Endothelial cell of umbilical vein (primary cell): ENCODE results near the gene CCDC124. TPM values are rescaled to one million over a fixed set of nuclear protein-coding genes. Genes with fewer than 3 reads are reported as not detected.

ENCODE experiments used
- BruUV-seq: library from RNA; stranded (reverse); fragments of 400-500 nt; replicated peaks from 2 replicates; lab custom pipeline; 2021; lab: Mats Ljungman, UMichigan
- CTCF ChIA-PET: fragments of 300-600, 350-600 bp; sonication (Branson Sonifier 250); formaldehyde crosslinking; loops from one replicate; lab custom pipeline; 2021; ENCODE audit warnings: antibody characterized with exemption, inconsistent platforms; lab: Charles Lee
- POLR2A ChIA-PET: fragments of 300-600, 350-600 bp; sonication (Branson Sonifier 250); formaldehyde crosslinking; loops from one replicate; lab custom pipeline; 2021; ENCODE audit warnings: antibody characterized with exemption, inconsistent platforms; lab: Charles Lee
- DNase-seq: peaks from one replicate; pipeline ENCODE4 v3.0.0-alpha.2; 2011; ENCODE audit warnings: low read depth, low spot score
- FAIRE-seq: peaks from 2 replicates; lab custom pipeline; 2011; peaks lifted over from hg19 to GRCh38; lab: Jason Lieb, UNC
- H2AFZ ChIP-seq: 2 replicates; pipeline ENCODE4 v1.6.0; 2012; ENCODE audit warnings: low read depth, low read length, control low read depth, inconsistent platforms
- H3K27ac ChIP-seq: 2 replicates; pipeline ENCODE4 v1.5.1; 2011; ENCODE audit warnings: low read depth, mild to moderate bottlenecking, control low read depth, low read length, moderate library complexity; ENCODE audit not compliant: insufficient read depth
- H3K27me3 ChIP-seq, 2 experiments: 2 replicates each; pipeline versions ENCODE4 v1.6.0 to v1.6.1; 2011; ENCODE audit warnings: low read length in 2 of 2, mixed read lengths in 1 of 2; ENCODE audit not compliant: control insufficient read depth in 2 of 2, insufficient read depth in 2 of 2
- H3K36me3 ChIP-seq, 2 experiments: 2 replicates in 1 of 2; 3 replicates in 1 of 2; pipeline ENCODE4 v1.5.1; 2011; ENCODE audit warnings: low read length in 2 of 2, mild to moderate bottlenecking in 1 of 2, moderate library complexity in 1 of 2; ENCODE audit not compliant: control insufficient read depth in 2 of 2, insufficient read depth in 2 of 2; ENCODE audit errors: extremely low read depth in 1 of 2
- H3K4me1 ChIP-seq: 3 replicates; pipeline ENCODE4 v1.5.1; 2011; ENCODE audit warnings: mild to moderate bottlenecking, low read length; ENCODE audit not compliant: control insufficient read depth, insufficient read depth; ENCODE audit errors: extremely low read depth
- H3K4me2 ChIP-seq: 2 replicates; pipeline ENCODE4 v1.6.1; 2011; ENCODE audit warnings: low read length, control low read depth, mixed read lengths; ENCODE audit not compliant: insufficient read depth
- H3K4me3 ChIP-seq, 3 experiments: fragments of 200-600 bp in 1 of 3; sonication (generic), shearing (Covaris generic) in 1 of 3; replicated peaks in 1 of 3; 2 replicates each; pipeline ENCODE4 v1.5.1; 2011 to 2016; ENCODE audit warnings: control low read depth in 3 of 3, low read length in 3 of 3, mild to moderate bottlenecking in 2 of 3, inconsistent platforms in 1 of 3, low read depth in 1 of 3, moderate library complexity in 1 of 3; ENCODE audit not compliant: insufficient read depth in 1 of 3
- H3K79me2 ChIP-seq: 2 replicates; pipeline ENCODE4 v1.6.0; 2012; ENCODE audit warnings: low read length, inconsistent platforms; ENCODE audit not compliant: control insufficient read depth, insufficient read depth
- H3K9ac ChIP-seq: replicated peaks from 2 replicates; pipeline ENCODE3; 2011; ENCODE audit warnings: low read length, control low read depth; ENCODE audit not compliant: insufficient read depth; ENCODE audit errors: extremely low read depth
- H3K9me1 ChIP-seq: replicated peaks from 3 replicates; pipeline ENCODE4 v1.6.0; 2011; ENCODE audit warnings: mild to moderate bottlenecking, low read length; ENCODE audit not compliant: control insufficient read depth, insufficient read depth; ENCODE audit errors: extremely low read depth
- H3K9me3 ChIP-seq: replicated peaks from 2 replicates; pipeline ENCODE4 v1.5.1; 2012; ENCODE audit warnings: low read length, inconsistent platforms; ENCODE audit not compliant: control insufficient read depth, insufficient read depth
- H4K20me1 ChIP-seq: replicated peaks from 2 replicates; pipeline ENCODE3; 2011; ENCODE audit warnings: mild to moderate bottlenecking, low read length; ENCODE audit not compliant: control insufficient read depth, insufficient read depth; ENCODE audit errors: extremely low read depth
- FOS ChIP-seq: IDR thresholded peaks from 2 replicates; pipeline ENCODE4 v1.6.1; 2011; ENCODE audit warnings: mild to moderate bottlenecking, low read length, moderate library complexity, borderline replicate concordance; ENCODE audit not compliant: insufficient read depth
- GATA2 ChIP-seq: IDR thresholded peaks from 2 replicates; pipeline ENCODE4 v1.7.0; 2011; ENCODE audit warnings: low read depth, mild to moderate bottlenecking, moderate library complexity, mixed read lengths, low read length; ENCODE audit not compliant: insufficient read length, insufficient read depth
- MYC ChIP-seq: IDR thresholded peaks from one replicate; pipeline ENCODE4 v1.6.1; 2011; ENCODE audit warnings: mild to moderate bottlenecking, low read depth, low read length
- POLR2AphosphoS5 ChIP-seq: IDR thresholded peaks from 2 replicates; pipeline ENCODE4 v1.6.1; 2012; ENCODE audit warnings: low read depth, mild to moderate bottlenecking, control low read depth, low read length, moderate library complexity; ENCODE audit not compliant: insufficient read depth
- dilution Hi-C: fragments of 300-500 bp; cut with MboI; formaldehyde crosslinking; loops from one replicate; pipeline ENCODE4 v1.15.0; 2019; ENCODE audit warnings: low sequenced_read_pairs; ENCODE audit not compliant: extremely low pct_ligation_motif_present
- intact Hi-C: fragments of 100-400 bp; cut with micrococcal nuclease; formaldehyde crosslinking; loops from one replicate; pipeline ENCODE4 v1.10.0; 2022
- polyA plus RNA-seq, 4 experiments: library from polyadenylated mRNA; depleted of rRNA in 3 of 4; stranded (reverse) in 3 of 4; unstranded in 1 of 4; fragments of >200 nt; gene quantifications; 2 replicates each; pipeline versions ENCODE4 v1.2.1 to v1.2.3, GENCODE V29; 2011 to 2012; ENCODE audit warnings: missing spikeins in 1 of 4
- total RNA-seq: library from RNA; stranded (reverse); gene quantifications from 2 replicates; pipeline ENCODE4 v1.2.3, GENCODE V29; 2021
- TF ChIP-seq, protein P1 (sequence below): IDR thresholded peaks from 2 replicates; pipeline ENCODE4 v1.6.1; 2011; ENCODE audit not compliant: insufficient read depth, insufficient read length

CCDC124 gene
- total and polyA plus RNA-seq, 2 donors (not counting 3 experiments of a cell fraction or from before 2014, with no cell fraction given) = 101 to 115 TPM

DNA sequence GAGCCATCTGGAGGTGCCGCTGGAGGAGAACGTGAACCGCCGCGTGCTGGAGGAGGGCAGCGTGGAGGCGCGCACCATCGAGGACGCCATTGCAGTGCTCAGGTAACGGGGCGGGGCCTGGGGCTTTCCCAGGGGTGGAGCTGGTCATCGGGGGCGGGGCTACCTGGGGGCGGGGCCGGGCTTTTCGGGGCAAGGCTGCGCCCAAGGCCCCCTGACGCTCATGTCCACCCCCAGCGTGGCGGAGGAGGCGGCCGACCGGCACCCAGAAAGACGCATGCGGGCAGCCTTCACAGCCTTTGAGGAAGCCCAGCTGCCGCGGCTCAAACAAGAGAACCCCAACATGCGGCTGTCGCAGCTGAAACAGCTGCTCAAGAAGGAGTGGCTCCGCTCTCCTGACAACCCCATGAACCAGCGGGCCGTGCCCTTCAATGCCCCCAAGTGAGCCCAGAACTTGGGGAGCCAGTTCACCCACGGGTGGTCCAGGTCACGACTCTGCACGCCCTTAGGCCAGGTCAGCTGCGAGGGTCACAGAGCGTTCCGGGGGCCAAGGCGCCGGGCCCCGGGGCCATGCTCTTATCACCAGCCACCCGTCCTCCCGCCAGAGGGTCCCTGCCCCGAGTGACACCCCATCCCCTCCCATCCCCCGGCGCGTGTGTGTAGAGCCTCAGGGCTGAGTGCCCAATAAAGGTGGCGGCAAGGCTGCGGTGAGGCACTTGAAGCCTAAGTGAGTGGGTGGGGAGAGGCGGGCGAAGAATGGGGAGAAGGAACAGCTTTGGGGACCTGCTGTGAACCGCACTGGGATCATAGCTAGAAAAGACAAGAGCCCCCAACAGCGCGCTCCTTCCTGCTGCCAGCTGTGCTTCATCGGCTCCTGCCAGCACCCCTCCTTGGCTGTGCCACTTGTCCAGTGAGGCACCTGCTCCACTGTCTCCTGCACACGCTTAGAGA, 10.7 kb downstream of the CCDC124 start:
- no peak for FAIRE-seq
- CTCF ChIA-PET = interaction anchor here (1.1 to 3.0 kb wide), 4 partner anchors 11 to 54 kb away, joined by 3 to 26 read pairs (median 4); partner anchors contain the start of gene CCDC124
- H2AFZ ChIP-seq = no peak overlapping the region
- no peaks in the 10 kb centered on the region for H4K20me1 ChIP-seq
- H3K4me1 ChIP-seq = peaks cover 4% of the 10 kb centered on the region
- H3K79me2 ChIP-seq = no peaks in the 10 kb centered on the region
- intact Hi-C loops (no loop called here), dilution Hi-C loops (no loop called here)
- no peak for DNase-seq
- peaks cover 0 to under 1% of the 10 kb centered on the region in 2 experiments for H3K27me3 ChIP-seq
- peaks cover 3 to 9% of the 10 kb centered on the region in 2 experiments for H3K36me3 ChIP-seq
- POLR2A ChIA-PET = interaction anchor here (0.5 kb wide), 1 partner anchor 122 kb away, joined by 3 read pairs; no protein-coding TSS in a partner anchor
- BruUV-seq = TSS peak; percentile 86
- H3K9me3 ChIP-seq = no peaks in the 10 kb centered on the region
- no peaks in the 10 kb centered on the region for H3K9me1 ChIP-seq
- no peak for TF ChIP-seq FOS
- no peak for TF ChIP-seq MYC
- TF ChIP-seq, protein P1, sequence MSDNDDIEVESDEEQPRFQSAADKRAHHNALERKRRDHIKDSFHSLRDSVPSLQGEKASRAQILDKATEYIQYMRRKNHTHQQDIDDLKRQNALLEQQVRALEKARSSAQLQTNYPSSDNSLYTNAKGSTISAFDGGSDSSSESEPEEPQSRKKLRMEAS = no peak
- no peak for TF ChIP-seq GATA2
- no peak overlapping the region for H3K9ac ChIP-seq
- H3K4me3 ChIP-seq = no peak overlapping the region
- H3K27ac ChIP-seq = no peak overlapping the region
- H3K4me2 ChIP-seq = no peak overlapping the region

DNA sequence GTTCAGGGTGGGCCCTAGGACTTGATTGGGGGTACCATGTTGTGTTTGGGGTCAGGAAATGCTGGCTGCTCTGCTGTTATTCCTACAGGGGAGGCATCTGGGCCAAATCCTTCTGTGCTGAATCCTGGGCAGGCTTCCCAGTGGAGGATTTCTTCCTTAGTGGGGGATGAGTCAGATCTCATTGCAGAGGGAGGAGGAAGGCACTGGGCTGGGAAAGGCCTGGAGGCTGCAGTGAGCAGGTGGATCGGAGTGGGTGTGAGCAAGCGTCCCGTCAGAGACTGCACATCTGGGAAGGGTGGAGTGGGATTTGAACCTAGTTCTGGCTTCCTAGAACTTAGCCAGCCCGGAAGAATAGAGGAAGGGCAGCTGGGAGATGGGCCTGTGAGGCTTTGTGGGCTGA, 11.5 kb downstream of the CCDC124 start:
- intact Hi-C loops (no loop called here), dilution Hi-C loops (no loop called here)
- H3K36me3 ChIP-seq = peaks cover 3 to 9% of the 10 kb centered on the region in 2 experiments
- H3K79me2 ChIP-seq = no peaks in the 10 kb centered on the region
- H3K4me2 ChIP-seq = no peak overlapping the region
- DNase-seq (peak; percentile 11), FAIRE-seq (peak; percentile 77)
- TF ChIP-seq POLR2AphosphoS5 (no peak), FOS (peak; percentile 22)
- POLR2A ChIA-PET = no interaction called here
- no peaks in the 10 kb centered on the region for H4K20me1 ChIP-seq
- no TSS peak for BruUV-seq
- H2AFZ ChIP-seq = no peak overlapping the region
- no peak overlapping the region for H3K27ac ChIP-seq
- H3K27me3 ChIP-seq = peaks cover 3 to 6% of the 10 kb centered on the region in 2 experiments
- no peaks in the 10 kb centered on the region for H3K9me3 ChIP-seq
- H3K4me3 ChIP-seq = no peak overlapping the region
- H3K9me1 ChIP-seq = no peaks in the 10 kb centered on the region
- CTCF ChIA-PET = interaction anchor here (1.1 to 3.0 kb wide), 2 partner anchors 49 to 53 kb away, joined by 3 to 26 read pairs; no protein-coding TSS in a partner anchor
- no peak overlapping the region for H3K9ac ChIP-seq
- peaks cover 4% of the 10 kb centered on the region for H3K4me1 ChIP-seq
